Caco-2 (cell line): Measurements from ENCODE around the gene SETD3. TPM values are rescaled to one million over a fixed set of nuclear protein-coding genes. Genes with fewer than 3 reads are reported as not detected.

Source experiments
- BruUV-seq: library from RNA; stranded (reverse); fragments of 400-500 nt; replicated peaks from 2 replicates; lab custom pipeline; 2021; lab: Mats Ljungman, UMichigan
- CTCF ChIA-PET: fragments of 300-600 bp; sonication (Branson Sonifier 250); formaldehyde crosslinking; loops from one replicate; lab custom pipeline; 2022; ENCODE audit warnings: antibody characterized with exemption; lab: Charles Lee
- POLR2A ChIA-PET: fragments of 300-600 bp; sonication (Branson Sonifier 250); formaldehyde crosslinking; loops from one replicate; lab custom pipeline; 2022; ENCODE audit warnings: antibody characterized with exemption; lab: Charles Lee
- DNase-seq, 2 experiments: peaks; one replicate each; pipeline versions ENCODE4 v3.0.0 to v3.0.0-alpha.2; 2020 to 2022
- H3K27me3 ChIP-seq: replicated peaks from 2 replicates; pipeline ENCODE4 v1.6.0; 2011; ENCODE audit warnings: low read length; ENCODE audit not compliant: control insufficient read depth, insufficient read depth
- H3K36me3 ChIP-seq: 2 replicates; pipeline ENCODE4 v1.5.1; 2011; ENCODE audit warnings: low read length; ENCODE audit not compliant: control insufficient read depth, insufficient read depth
- H3K4me1 ChIP-seq: fragments of 250-450 bp; sonication (Bioruptor Pico); 2 replicates; pipeline ENCODE4 v1.5.1; 2020; ENCODE audit warnings: mild to moderate bottlenecking
- H3K4me3 ChIP-seq: 2 replicates; pipeline ENCODE4 v1.5.1; 2011; ENCODE audit warnings: low read depth, mild to moderate bottlenecking, control low read depth, low read length
- H3K9me3 ChIP-seq: fragments of 250-450 bp; sonication (Bioruptor Pico); 2 replicates; pipeline ENCODE4 v1.5.1; 2020; ENCODE audit warnings: mild to moderate bottlenecking, moderate library complexity
- H3K27ac Mint-ChIP-seq: one replicate; pipeline ENCODE4 v1.8.0; 2022; ENCODE audit warnings: mixed read lengths; ENCODE audit not compliant: unreplicated experiment
- H3K27me3 Mint-ChIP-seq: one replicate; pipeline ENCODE4 v1.8.0; 2022; ENCODE audit warnings: mixed read lengths; ENCODE audit not compliant: insufficient read depth, unreplicated experiment
- H3K36me3 Mint-ChIP-seq: one replicate; pipeline ENCODE4 v1.8.0; 2022; ENCODE audit warnings: mild to moderate bottlenecking, mixed read lengths; ENCODE audit not compliant: insufficient read depth, unreplicated experiment
- H3K4me1 Mint-ChIP-seq: one replicate; pipeline ENCODE4 v1.8.0; 2022; ENCODE audit warnings: low read depth, mixed read lengths; ENCODE audit not compliant: unreplicated experiment
- H3K4me3 Mint-ChIP-seq: one replicate; pipeline ENCODE4 v1.8.0; 2022; ENCODE audit warnings: mild to moderate bottlenecking, moderate library complexity, mixed read lengths; ENCODE audit not compliant: unreplicated experiment
- H3K9me3 Mint-ChIP-seq: one replicate; pipeline ENCODE4 v1.8.0; 2022; ENCODE audit warnings: mixed read lengths; ENCODE audit not compliant: unreplicated experiment
- intact Hi-C: fragments of 100-400 bp; cut with micrococcal nuclease; formaldehyde crosslinking; loops from one replicate; pipeline ENCODE4 v1.10.0; 2022; ENCODE audit not compliant: unreplicated experiment
- total RNA-seq: library from RNA; stranded (reverse); gene quantifications from 2 replicates; pipeline ENCODE4 v1.2.3, GENCODE V29; 2022
- TF ChIP-seq, protein P1 (sequence below), 2 experiments: fragments of 200-600 bp in 1 of 2; IDR thresholded peaks; 1 replicate in 1 of 2; 2 replicates in 1 of 2; pipeline versions ENCODE4 v1.5.1 to v1.8.0; 2011 to 2022; ENCODE audit warnings: antibody characterized with exemption in 1 of 2, control low read depth in 1 of 2, inconsistent platforms in 1 of 2, low read depth in 1 of 2, low read length in 1 of 2, mild to moderate bottlenecking in 1 of 2, moderate library complexity in 1 of 2; ENCODE audit not compliant: insufficient read depth in 1 of 2, severe bottlenecking in 1 of 2, unreplicated experiment in 1 of 2

SETD3 gene
- total RNA-seq, 1 experiment from 2014 or later = 74.3 TPM

DNA sequence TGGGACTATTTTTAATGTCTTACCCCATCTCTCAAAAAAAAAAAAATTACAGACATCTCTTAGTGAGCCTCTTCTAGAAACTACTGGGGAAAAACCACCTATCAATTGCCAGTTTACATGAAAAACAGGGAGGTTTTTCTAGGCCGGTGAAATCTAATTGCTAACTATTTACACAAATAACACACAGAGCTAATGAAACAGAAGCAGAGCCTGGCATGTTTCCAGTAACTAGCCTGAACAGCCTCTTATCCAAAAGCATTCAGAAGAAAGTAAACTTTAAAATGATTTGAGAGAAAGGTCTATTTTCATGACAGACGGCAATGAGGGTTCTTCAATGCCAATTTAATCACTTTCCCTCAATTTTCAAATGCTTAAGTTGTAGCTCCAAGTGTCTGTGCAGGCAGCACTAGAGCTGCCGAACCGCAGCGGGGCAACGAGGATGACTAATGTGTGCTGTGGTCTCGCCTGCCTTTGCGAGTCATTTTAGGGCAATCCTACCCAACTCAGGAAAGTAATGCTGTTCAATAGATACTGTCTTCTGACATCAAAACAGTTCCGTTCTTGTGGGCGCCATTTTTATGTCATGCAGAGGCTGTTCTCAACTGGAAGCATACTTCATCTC is 84.6 kb downstream of the SETD3 start:
- Mint-ChIP-seq H3K36me3 (peaks cover 34% of the 10 kb centered on the region), H3K9me3 (no peaks in the 10 kb centered on the region), H3K4me1 (no peaks in the 10 kb centered on the region), H3K27ac (no peak overlapping the region), H3K4me3 (no peak overlapping the region), H3K27me3 (no peaks in the 10 kb centered on the region)
- Histone ChIP-seq H3K9me3 (no peaks in the 10 kb centered on the region), H3K27me3 (no peaks in the 10 kb centered on the region), H3K4me1 (no peaks in the 10 kb centered on the region), H3K36me3 (peaks cover 4% of the 10 kb centered on the region), H3K4me3 (no peak overlapping the region)
- no peak for DNase-seq
- TF ChIP-seq, protein P1, sequence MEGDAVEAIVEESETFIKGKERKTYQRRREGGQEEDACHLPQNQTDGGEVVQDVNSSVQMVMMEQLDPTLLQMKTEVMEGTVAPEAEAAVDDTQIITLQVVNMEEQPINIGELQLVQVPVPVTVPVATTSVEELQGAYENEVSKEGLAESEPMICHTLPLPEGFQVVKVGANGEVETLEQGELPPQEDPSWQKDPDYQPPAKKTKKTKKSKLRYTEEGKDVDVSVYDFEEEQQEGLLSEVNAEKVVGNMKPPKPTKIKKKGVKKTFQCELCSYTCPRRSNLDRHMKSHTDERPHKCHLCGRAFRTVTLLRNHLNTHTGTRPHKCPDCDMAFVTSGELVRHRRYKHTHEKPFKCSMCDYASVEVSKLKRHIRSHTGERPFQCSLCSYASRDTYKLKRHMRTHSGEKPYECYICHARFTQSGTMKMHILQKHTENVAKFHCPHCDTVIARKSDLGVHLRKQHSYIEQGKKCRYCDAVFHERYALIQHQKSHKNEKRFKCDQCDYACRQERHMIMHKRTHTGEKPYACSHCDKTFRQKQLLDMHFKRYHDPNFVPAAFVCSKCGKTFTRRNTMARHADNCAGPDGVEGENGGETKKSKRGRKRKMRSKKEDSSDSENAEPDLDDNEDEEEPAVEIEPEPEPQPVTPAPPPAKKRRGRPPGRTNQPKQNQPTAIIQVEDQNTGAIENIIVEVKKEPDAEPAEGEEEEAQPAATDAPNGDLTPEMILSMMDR (IDR thresholded peaks at IDR 0.05; ENCODE audit: insufficient read depth in 1 of 2, low read depth in 1 of 2, low read length in 1 of 2, severe bottlenecking in 1 of 2, unreplicated experiment in 1 of 2) = no peak
- ChIA-PET CTCF (no interaction called here), POLR2A (no interaction called here)
- intact Hi-C loops = no loop called here
- BruUV-seq = no TSS peak

DNA sequence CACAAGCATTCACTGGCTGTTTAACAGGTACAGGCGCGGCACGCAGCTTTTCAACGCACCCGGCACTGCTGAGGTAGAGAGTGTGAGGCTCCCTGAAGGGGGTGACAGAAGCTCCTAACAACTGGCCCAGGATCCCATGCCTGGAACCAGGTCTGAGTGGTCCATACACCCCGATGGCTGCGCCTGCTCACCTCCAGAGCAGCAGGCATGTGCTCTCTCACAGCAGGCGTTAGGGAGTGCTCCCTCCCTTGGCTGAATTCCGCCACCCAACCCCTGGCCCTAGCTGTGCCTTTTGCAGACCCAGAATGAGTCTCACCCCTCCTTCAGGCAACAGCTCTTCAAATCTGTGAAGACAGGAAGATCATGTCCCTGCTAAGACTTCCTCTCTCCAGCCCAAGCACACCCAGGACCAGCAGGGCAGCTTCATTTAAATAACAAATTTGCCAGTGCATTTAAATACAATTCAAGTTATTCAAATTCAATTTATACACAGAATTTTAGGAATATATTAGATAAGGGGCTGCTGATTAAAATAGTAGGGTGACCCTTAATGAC is 86.0 kb downstream of the SETD3 start:
- intact Hi-C loops = no loop called here
- peaks cover 22% of the 10 kb centered on the region for H3K36me3 Mint-ChIP-seq
- no peaks in the 10 kb centered on the region for H3K4me1 ChIP-seq
- H3K4me3 Mint-ChIP-seq = no peak overlapping the region
- no peak overlapping the region for H3K4me3 ChIP-seq
- no peaks in the 10 kb centered on the region for H3K9me3 ChIP-seq
- no peaks in the 10 kb centered on the region for H3K27me3 Mint-ChIP-seq
- no peaks in the 10 kb centered on the region for H3K4me1 Mint-ChIP-seq
- no peak for DNase-seq
- H3K36me3 ChIP-seq = no peaks in the 10 kb centered on the region; the same call in 1 of the 2 replicates
- no TSS peak for BruUV-seq
- ChIA-PET POLR2A (no interaction called here), CTCF (interaction anchor here (0.7 kb wide), 1 partner anchor 21 kb away, joined by 3 read pairs; no protein-coding TSS in a partner anchor)
- TF ChIP-seq, protein P1 (IDR thresholded peaks at IDR 0.05; ENCODE audit: insufficient read depth in 1 of 2, low read depth in 1 of 2, low read length in 1 of 2, severe bottlenecking in 1 of 2, unreplicated experiment in 1 of 2) = no peak
- no peaks in the 10 kb centered on the region for H3K9me3 Mint-ChIP-seq
- no peaks in the 10 kb centered on the region for H3K27me3 ChIP-seq
- no peak overlapping the region for H3K27ac Mint-ChIP-seq

DNA sequence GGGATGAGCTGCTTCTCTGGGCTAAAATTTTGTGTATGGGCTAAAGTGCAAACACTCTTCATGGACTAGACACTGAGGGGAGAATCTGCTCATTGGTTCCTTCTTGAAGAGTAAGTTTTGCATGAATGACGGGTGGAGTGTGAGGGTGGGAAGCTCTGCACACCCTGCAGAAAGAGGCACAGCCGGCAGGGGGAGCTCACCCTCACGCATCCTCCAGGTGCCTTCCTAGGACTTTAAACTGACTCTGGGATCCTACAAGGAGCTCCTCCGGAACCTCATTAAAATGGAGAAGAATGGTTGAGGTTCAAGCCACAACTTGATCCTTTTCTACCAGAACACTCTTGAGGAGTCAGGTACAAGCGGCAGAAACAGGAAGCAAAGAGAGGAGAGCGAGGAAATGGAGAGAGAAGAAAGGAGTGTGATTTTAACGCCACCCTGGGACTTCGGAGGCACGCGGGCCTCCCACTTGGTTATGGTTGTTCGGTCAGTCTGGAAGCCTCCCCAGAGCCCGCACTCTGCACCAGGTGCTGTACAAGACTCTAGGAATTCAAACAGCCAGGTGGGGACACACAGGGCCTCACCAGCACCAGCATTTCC is 87.5 kb downstream of the SETD3 start:
- peaks cover 9% of the 10 kb centered on the region for H3K36me3 Mint-ChIP-seq
- H3K4me3 Mint-ChIP-seq = no peak overlapping the region
- peak; percentile 55 to 66 for DNase-seq
- BruUV-seq = no TSS peak
- no peaks in the 10 kb centered on the region for H3K4me1 Mint-ChIP-seq
- Histone ChIP-seq H3K36me3 (no peaks in the 10 kb centered on the region; the same call in 1 of the 2 replicates), H3K27me3 (no peaks in the 10 kb centered on the region), H3K4me1 (no peaks in the 10 kb centered on the region), H3K9me3 (no peaks in the 10 kb centered on the region), H3K4me3 (no peak overlapping the region)
- ChIA-PET CTCF (interaction anchor here (0.6 to 2.0 kb wide), 17 partner anchors 9 to 276 kb away, joined by 3 to 19 read pairs (median 4); no protein-coding TSS in a partner anchor), POLR2A (no interaction called here)
- H3K27me3 Mint-ChIP-seq = no peaks in the 10 kb centered on the region
- TF ChIP-seq, protein P1 (IDR thresholded peaks at IDR 0.05; ENCODE audit: insufficient read depth in 1 of 2, low read depth in 1 of 2, low read length in 1 of 2, severe bottlenecking in 1 of 2, unreplicated experiment in 1 of 2) = peak; percentile 77 to 84
- intact Hi-C loops = loop anchor here (1.0 kb wide), 1 partner anchor 22 kb away; no protein-coding TSS in a partner anchor
- no peak overlapping the region for H3K27ac Mint-ChIP-seq
- H3K9me3 Mint-ChIP-seq = no peaks in the 10 kb centered on the region
